Retinal pigment epithelial cell (primary cell): Measurements from ENCODE around the gene HPN.

Source experiments
- DNase-seq: peaks from one replicate; pipeline ENCODE4 v3.0.0-alpha.2; 2010; ENCODE audit warnings: low read depth
- H3K4me3 ChIP-seq: 2 replicates; pipeline ENCODE4 v1.5.1; 2011; ENCODE audit warnings: mild to moderate bottlenecking, low read length, control low read depth, moderate library complexity
- TF ChIP-seq, protein P1 (sequence below): conservative IDR thresholded peaks from 2 replicates; pipeline ENCODE4 v1.5.1; 2011; ENCODE audit warnings: low read depth, low read length, control low read depth, inconsistent platforms

The HPN gene

DNA sequence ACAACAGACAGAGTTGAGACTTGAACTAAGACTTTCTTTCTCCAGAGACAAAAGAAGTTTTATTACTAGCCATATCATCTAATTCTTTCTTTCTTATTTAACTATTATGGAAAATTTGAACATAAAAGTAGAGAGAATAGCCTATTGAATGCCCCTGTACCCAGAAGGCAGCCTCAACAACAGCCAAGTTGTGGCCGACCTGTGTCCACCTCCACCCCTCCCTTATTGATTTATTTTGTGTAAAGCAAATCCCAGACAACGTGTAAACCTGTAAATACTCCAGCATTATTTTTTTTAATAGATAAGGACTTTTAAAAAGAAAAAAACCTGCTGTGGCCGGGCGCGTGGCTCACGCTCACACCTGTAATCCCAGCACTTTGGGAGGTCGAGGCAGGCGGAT is 48.0 kb downstream of the HPN start:
- TF ChIP-seq, protein P1, sequence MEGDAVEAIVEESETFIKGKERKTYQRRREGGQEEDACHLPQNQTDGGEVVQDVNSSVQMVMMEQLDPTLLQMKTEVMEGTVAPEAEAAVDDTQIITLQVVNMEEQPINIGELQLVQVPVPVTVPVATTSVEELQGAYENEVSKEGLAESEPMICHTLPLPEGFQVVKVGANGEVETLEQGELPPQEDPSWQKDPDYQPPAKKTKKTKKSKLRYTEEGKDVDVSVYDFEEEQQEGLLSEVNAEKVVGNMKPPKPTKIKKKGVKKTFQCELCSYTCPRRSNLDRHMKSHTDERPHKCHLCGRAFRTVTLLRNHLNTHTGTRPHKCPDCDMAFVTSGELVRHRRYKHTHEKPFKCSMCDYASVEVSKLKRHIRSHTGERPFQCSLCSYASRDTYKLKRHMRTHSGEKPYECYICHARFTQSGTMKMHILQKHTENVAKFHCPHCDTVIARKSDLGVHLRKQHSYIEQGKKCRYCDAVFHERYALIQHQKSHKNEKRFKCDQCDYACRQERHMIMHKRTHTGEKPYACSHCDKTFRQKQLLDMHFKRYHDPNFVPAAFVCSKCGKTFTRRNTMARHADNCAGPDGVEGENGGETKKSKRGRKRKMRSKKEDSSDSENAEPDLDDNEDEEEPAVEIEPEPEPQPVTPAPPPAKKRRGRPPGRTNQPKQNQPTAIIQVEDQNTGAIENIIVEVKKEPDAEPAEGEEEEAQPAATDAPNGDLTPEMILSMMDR = no peak
- H3K4me3 ChIP-seq = no peak overlapping the region
- DNase-seq = no peak

DNA sequence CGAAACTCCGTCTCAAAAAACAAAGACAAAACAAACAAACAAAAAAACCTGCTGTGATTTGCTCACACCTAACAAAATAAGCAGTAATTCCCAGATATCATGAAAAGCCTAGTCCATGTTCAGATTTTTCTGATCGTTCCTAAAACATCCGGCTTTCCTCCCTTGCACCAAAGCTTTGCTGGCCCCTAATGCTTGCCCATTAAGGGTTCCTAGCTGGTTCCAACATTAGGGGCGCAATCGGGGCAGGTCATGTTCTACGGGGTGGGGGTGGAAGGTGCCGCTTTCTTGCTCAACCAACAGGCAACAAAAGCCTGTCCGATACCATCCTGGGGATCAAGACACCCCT is 48.6 kb downstream of the HPN start:
- H3K4me3 ChIP-seq = no peak overlapping the region
- DNase-seq = no peak
- TF ChIP-seq, protein P1 = no peak

- no peak for DNase-seq
- H3K4me3 ChIP-seq = no peak overlapping the region
- TF ChIP-seq, protein P1 = peak; percentile 62
These were observed 49.1 kb downstream of the HPN start for GRCh38 chr19:35090506-35091214.

- no peak overlapping the region for H3K4me3 ChIP-seq
- TF ChIP-seq, protein P1 = no peak
- no peak for DNase-seq
These were observed 51.9 kb downstream of the HPN start for GRCh38 chr19:35093430-35093829.

- no peak overlapping the region for H3K4me3 ChIP-seq
- TF ChIP-seq, protein P1 = no peak
- no peak for DNase-seq
These were observed 52.6 kb downstream of the HPN start for GRCh38 chr19:35093941-35094647.

DNA sequence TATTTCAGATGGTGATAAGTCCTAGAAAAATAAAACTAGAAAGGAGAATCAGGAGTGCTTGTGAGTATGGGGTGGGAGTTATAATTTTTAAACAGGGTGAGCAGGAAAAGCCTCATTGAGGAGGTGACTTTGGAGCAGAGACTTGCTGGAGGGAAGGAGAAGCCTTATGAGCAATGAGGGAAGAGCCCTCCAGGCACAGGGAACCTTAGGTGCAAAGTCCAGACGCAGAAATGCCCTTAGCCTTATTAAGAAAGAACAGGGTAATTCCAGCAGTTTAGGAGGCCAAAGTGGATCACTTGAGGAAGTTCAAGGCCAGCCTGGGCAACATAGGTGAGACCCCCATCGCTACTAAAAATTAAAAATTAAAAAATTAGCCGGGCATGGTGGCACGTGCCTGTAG is 53.1 kb downstream of the HPN start:
- TF ChIP-seq, protein P1 = no peak
- no peak for DNase-seq
- H3K4me3 ChIP-seq = no peak overlapping the region
